Panc1 (cell line): ENCODE results near the gene RAPGEF5. TPM values are rescaled to one million over a fixed set of nuclear protein-coding genes. Genes with fewer than 3 reads are reported as not detected.

Experiments
- ATAC-seq: fragments of 200-7000 bp; cut with Tn5 transposase; 2 replicates; pipeline ENCODE4 v1.9.1; 2020; ENCODE audit warnings: mild to moderate bottlenecking, moderate library complexity
- BruUV-seq: library from RNA; stranded (reverse); fragments of 400-500 nt; replicated peaks from 2 replicates; lab custom pipeline; 2021; lab: Mats Ljungman, UMichigan
- CTCF ChIA-PET: fragments of 300-600 bp; sonication (Branson Sonifier 250); formaldehyde crosslinking; loops from one replicate; lab custom pipeline; 2022; ENCODE audit warnings: antibody characterized with exemption; lab: Charles Lee
- POLR2A ChIA-PET: fragments of 300-600 bp; sonication (Branson Sonifier 250); formaldehyde crosslinking; loops from one replicate; lab custom pipeline; 2022; ENCODE audit warnings: antibody characterized with exemption; lab: Charles Lee
- DNase-seq: peaks from one replicate; pipeline ENCODE4 v3.0.0-alpha.2; 2010; ENCODE audit warnings: low read depth, low spot score
- H3K27ac ChIP-seq: 2 replicates; pipeline ENCODE4 v1.5.1; 2011; ENCODE audit warnings: mild to moderate bottlenecking, low read length, inconsistent platforms
- H3K27me3 ChIP-seq: fragments of 200-500 bp; sonication (Bioruptor generic); 2 replicates; pipeline ENCODE4 v1.6.0; 2014; ENCODE audit warnings: low read length, inconsistent platforms; ENCODE audit not compliant: control insufficient read depth, insufficient read depth
- H3K36me3 ChIP-seq: fragments of 200-500 bp; sonication (Bioruptor generic); 2 replicates; pipeline ENCODE4 v1.5.1; 2014; ENCODE audit warnings: inconsistent platforms, mild to moderate bottlenecking, low read length, moderate library complexity; ENCODE audit not compliant: control insufficient read depth, insufficient read depth
- H3K4me1 ChIP-seq: 2 replicates; pipeline ENCODE4 v1.5.1; 2011; ENCODE audit warnings: inconsistent platforms, mild to moderate bottlenecking, low read length, moderate library complexity; ENCODE audit not compliant: control insufficient read depth, insufficient read depth
- H3K4me3 ChIP-seq, 2 experiments: 2 replicates each; pipeline ENCODE4 v1.5.1; 2011 to 2012; ENCODE audit warnings: low read depth in 2 of 2, low read length in 2 of 2, mild to moderate bottlenecking in 2 of 2, inconsistent platforms in 1 of 2, moderate library complexity in 1 of 2
- H3K9me3 ChIP-seq: fragments of 200-500 bp; sonication (Bioruptor generic); 2 replicates; pipeline ENCODE4 v1.5.1; 2014; ENCODE audit warnings: low read depth, mild to moderate bottlenecking, inconsistent platforms, low read length, moderate library complexity; ENCODE audit not compliant: control insufficient read depth, insufficient read depth
- CTCF ChIP-seq: fragments of 450-650 bp; IDR thresholded peaks from 2 replicates; pipeline ENCODE4 v1.5.1; 2017; ENCODE audit warnings: mild to moderate bottlenecking
- POLR2AphosphoS5 ChIP-seq: IDR thresholded peaks from 2 replicates; pipeline ENCODE4 v1.6.1; 2012; ENCODE audit warnings: mild to moderate bottlenecking, low read depth, low read length, moderate library complexity
- SIN3A ChIP-seq: IDR thresholded peaks from 2 replicates; pipeline ENCODE4 v1.6.1; 2012; ENCODE audit warnings: low read depth, mild to moderate bottlenecking, low read length, moderate library complexity, borderline replicate concordance; ENCODE audit not compliant: insufficient read depth
- TCF7L2 ChIP-seq: IDR thresholded peaks from 2 replicates; pipeline ENCODE4 v1.6.1; 2011; ENCODE audit warnings: mild to moderate bottlenecking, low read depth, low read length, inconsistent platforms
- in situ Hi-C: cut with HindIII; loops from 2 replicates; pipeline ENCODE4 v1.10.0; 2016; ENCODE audit warnings: low sequenced_read_pairs, low pct_unique_long_range_greater_than_20kb
- intact Hi-C: fragments of 100-400 bp; cut with micrococcal nuclease; formaldehyde crosslinking; loops from one replicate; pipeline ENCODE4 v1.10.0; 2022; ENCODE audit not compliant: unreplicated experiment
- total RNA-seq: library from RNA; stranded (reverse); gene quantifications from one replicate; pipeline ENCODE4 v1.2.1, GENCODE V29; 2021; ENCODE audit not compliant: unreplicated experiment
- TF ChIP-seq, protein P1 (sequence below), 2 experiments: IDR thresholded peaks; 2 replicates each; pipeline ENCODE4 v1.6.1; 2011 to 2012; ENCODE audit warnings: low read depth in 2 of 2, control low read depth in 1 of 2, low read length in 1 of 2, mild to moderate bottlenecking in 1 of 2, moderate library complexity in 1 of 2; ENCODE audit not compliant: insufficient read depth in 1 of 2

Gene RAPGEF5
- total RNA-seq, 1 experiment from 2014 or later: 1.4 TPM

- CTCF ChIA-PET: no interaction called here
- Histone ChIP-seq H3K27ac (no peak overlapping the region), H3K27me3 (no peaks in the 10 kb centered on the region; the same call in 1 of the 2 replicates), H3K36me3 (no peaks in the 10 kb centered on the region), H3K4me1 (no peaks in the 10 kb centered on the region), H3K9me3 (no peaks in the 10 kb centered on the region), H3K4me3 (no peak overlapping the region)
- in situ Hi-C loops (no loop called here), intact Hi-C loops (no loop called here)
- no TSS peak for BruUV-seq
- POLR2A ChIA-PET: no interaction called here
- TF ChIP-seq, protein P1, sequence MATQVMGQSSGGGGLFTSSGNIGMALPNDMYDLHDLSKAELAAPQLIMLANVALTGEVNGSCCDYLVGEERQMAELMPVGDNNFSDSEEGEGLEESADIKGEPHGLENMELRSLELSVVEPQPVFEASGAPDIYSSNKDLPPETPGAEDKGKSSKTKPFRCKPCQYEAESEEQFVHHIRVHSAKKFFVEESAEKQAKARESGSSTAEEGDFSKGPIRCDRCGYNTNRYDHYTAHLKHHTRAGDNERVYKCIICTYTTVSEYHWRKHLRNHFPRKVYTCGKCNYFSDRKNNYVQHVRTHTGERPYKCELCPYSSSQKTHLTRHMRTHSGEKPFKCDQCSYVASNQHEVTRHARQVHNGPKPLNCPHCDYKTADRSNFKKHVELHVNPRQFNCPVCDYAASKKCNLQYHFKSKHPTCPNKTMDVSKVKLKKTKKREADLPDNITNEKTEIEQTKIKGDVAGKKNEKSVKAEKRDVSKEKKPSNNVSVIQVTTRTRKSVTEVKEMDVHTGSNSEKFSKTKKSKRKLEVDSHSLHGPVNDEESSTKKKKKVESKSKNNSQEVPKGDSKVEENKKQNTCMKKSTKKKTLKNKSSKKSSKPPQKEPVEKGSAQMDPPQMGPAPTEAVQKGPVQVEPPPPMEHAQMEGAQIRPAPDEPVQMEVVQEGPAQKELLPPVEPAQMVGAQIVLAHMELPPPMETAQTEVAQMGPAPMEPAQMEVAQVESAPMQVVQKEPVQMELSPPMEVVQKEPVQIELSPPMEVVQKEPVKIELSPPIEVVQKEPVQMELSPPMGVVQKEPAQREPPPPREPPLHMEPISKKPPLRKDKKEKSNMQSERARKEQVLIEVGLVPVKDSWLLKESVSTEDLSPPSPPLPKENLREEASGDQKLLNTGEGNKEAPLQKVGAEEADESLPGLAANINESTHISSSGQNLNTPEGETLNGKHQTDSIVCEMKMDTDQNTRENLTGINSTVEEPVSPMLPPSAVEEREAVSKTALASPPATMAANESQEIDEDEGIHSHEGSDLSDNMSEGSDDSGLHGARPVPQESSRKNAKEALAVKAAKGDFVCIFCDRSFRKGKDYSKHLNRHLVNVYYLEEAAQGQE (IDR thresholded peaks at IDR 0.05; ENCODE audit: insufficient read depth in 1 of 2, low read depth in 2 of 2, low read length in 1 of 2): no peak
- TF ChIP-seq CTCF (no peak), TCF7L2 (no peak)
- ATAC-seq: no peak
- DNase-seq: no peak
Observed at GRCh38 chr7:22173685-22174573, 183.0 kb downstream of the RAPGEF5 start.

GRCh38 chr7:22168129-22168634, 188.8 kb downstream of the RAPGEF5 start:
- H3K4me1 ChIP-seq: no peaks in the 10 kb centered on the region
- no peak for TF ChIP-seq TCF7L2
- TF ChIP-seq, protein P1 (IDR thresholded peaks at IDR 0.05; ENCODE audit: insufficient read depth in 1 of 2, low read depth in 2 of 2, low read length in 1 of 2): no peak
- no peak for TF ChIP-seq SIN3A
- no peak for TF ChIP-seq CTCF
- no peak for TF ChIP-seq POLR2AphosphoS5
- H3K36me3 ChIP-seq: no peaks in the 10 kb centered on the region
- DNase-seq: no peak
- ATAC-seq: no peak
- ChIA-PET POLR2A (no interaction called here), CTCF (interaction anchor here (0.6 to 0.7 kb wide), 2 partner anchors 58 to 107 kb away, joined by 4 to 8 read pairs; no protein-coding TSS in a partner anchor)
- in situ Hi-C loops: no loop called here
- no TSS peak for BruUV-seq
- no peaks in the 10 kb centered on the region; the same call in 1 of the 2 replicates for H3K27me3 ChIP-seq
- H3K9me3 ChIP-seq: no peaks in the 10 kb centered on the region
- H3K27ac ChIP-seq: no peak overlapping the region
- intact Hi-C loops: no loop called here
- H3K4me3 ChIP-seq: no peak overlapping the region
